Hindlimb muscle (tissue), 1 donor: ENCODE data around the gene ALAS1. TPM values are rescaled to one million over a fixed set of nuclear protein-coding genes. Genes with fewer than 3 reads are reported as not detected.

Source experiments
- DNase-seq: peaks from one replicate; pipeline ENCODE4 v3.0.0-alpha.2; 2013
- polyA plus RNA-seq: library from polyadenylated mRNA; unstranded; fragments of 120-200 nt; gene quantifications from one replicate; pipeline ENCODE4 v1.2.1, GENCODE V29; 2013; ENCODE audit not compliant: insufficient read length

ALAS1 gene
- polyA plus RNA-seq, 1 donor, result 30.2 TPM

DNA sequence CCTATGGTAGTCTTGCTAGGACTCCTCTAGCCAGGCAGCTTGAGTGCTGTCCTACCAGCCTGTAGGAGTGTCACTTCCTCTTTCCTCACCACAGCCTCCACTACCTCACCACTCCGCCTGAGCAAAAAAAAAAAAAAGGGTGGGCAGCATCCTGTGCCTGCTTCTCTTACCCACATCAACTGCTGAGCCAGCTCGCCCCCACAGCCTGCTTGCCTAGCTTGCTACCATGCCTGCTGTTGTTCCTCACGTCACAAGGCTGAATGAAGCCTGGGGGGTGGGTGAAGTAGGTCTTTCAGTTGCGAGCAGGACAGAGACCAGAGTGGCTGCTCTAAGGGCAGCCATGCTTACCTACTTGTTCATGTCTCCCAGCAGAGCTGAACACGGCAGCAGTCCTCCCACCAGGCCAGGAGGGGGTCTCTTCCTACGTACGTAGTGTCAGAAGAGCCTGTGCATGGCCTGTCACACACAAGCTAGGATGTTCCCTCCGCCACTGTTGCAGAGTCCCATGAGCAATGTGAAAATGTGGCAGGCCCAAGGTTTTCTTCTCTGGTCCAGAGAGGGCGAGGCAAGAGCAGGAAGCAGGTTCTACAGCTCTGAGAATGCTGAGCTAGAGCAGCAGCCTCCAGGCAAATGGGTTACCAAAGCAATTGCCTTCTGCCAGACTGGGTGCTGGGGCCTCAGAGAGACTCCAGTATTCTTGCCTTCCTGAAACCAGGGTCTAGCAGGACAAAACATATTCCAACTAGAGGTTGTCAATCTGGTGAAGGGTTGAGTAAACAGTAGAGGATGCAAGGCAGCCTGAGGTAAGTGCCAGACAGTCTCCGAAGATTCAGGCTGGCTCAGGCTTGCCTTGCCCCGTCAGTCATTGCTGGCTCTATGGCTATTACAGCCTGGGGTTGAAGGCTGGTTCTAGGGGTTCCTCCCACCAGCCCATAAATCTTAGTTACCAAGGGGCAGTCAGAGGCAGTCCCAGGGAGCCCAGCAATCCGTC, 55.6 kb downstream of the ALAS1 start:
- DNase-seq, result no peak

DNA sequence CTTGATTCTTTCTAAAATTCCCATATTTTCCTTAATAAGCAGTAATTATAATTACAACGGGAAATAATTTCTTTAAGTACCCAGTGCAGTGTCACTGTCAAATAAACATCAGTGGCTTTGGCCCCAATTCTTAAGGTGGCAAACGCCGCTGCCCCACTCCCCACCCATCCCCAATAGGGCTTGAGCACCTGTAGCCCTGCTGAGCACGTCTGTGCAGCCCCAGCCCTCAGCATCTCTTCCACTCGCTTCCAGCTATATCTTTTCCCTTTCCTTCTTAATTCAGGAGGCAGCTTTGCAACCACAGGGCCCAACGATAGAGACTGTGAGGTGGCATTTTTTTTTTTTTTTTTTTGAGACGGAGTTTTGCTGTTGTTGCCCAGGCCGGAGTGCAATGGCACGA, 56.6 kb downstream of the ALAS1 start:
- no peak for DNase-seq

DNA sequence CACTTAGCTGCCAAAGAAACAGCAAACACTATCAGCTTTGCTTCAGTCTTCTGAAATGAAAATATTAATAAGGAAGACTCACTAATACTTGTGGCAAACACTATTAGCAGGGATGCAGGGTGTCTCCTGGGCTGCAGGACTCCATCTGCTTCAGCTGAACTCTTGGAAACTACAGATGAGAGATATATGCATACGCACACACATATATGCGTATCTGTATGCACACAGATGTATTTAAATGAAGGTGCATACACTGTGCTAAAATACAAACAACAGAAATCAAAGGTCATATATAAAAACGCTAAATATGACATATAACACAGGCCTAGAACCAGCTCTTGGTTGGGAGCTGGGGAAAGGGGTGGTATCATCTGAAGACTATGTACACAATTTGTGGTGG, 58.2 kb downstream of the ALAS1 start:
- no peak for DNase-seq

DNA sequence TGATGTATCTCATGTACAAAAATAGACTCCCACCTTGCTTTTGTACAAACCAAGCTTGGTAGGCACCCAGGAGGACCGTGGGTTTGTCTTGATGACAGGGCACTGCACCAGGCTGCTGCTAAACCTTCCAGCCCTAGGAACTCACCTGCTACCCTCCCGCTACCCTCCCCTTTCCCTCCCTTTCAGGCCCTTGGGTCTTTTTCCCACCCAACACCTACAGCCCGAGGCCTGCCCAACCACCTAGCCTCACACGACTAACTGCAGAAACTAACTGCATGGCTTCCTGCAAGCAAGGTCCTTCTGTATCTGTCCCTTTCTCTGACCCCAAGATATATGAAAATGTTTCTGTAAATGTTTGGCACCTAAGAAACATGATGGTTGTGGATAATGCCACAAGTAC, 58.7 kb downstream of the ALAS1 start:
- DNase-seq, result no peak

DNA sequence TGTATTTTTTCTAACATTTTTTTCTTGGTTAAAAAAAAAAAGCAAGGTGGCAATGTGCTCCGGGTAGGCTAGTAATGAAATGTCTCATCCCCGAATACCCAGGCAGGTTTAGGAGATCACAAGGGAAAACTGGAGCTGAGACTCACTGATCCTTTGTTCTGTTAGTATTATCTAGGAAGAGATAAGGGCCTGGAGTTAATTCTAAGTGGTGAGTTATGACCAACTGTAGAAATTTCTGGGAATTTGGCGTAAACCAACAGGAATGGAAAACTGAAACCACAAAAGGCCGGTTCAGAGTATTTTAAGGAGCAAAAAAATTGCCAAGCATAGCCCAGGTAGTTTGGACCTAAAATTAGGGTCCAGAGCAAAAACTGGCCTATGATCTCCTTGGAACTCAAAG, 60.0 kb downstream of the ALAS1 start:
- no peak for DNase-seq

DNA sequence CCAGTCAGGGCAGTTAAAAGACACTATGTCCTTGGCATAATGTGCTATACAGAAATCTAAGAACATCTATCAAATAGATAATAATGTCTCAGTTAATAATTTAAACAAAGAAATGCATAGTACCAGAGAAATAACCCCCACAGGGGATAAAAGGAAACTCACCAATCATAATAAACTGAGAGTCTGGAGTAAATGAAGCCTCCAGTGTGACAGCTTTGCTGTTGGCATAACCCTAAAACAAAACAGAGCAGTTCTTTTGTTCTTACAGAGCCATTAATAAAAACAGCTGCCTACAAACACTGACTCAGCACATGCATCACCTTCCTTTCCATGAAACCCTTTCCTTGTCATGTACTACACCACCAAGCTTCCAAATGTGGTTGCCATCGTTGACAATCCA, 61.1 kb downstream of the ALAS1 start:
- DNase-seq, result no peak

DNA sequence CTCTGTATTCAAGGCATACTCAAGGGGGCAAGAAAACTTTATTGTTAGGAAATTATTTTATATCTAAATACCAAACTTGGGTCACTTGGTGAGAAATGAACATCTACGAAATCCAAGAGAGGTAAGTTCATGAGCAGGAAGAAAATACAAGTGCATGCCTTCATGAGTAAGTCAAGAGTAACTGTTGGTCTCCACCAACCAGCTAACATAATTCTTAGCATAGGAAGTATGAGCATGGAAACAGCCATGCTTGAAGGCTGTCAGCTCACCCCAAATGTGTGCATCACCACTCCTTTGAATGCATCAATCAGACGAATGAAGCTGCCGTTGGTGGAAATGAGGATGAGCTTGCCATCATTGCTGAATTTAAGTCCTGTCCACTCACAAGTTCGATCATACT, 61.5 kb downstream of the ALAS1 start:
- DNase-seq, result no peak

DNA sequence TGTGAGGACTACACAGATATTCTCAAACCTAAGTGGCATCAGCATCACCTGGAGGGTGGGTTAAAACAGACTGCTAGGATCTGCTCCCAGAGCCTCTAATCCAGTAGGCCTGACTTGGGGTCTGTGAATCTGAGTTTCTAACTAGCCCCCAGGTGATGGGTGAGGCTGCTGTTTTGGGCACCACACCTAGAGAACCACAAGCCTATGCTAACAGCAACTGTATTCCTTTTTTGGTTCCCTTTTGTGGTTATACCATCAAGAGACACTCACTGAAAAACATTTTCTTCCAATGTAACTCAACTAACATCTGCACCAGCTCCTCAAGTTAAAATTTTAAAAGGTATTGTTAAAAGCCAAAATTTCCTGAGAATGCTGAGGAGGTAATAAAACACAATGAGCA, 64.5 kb downstream of the ALAS1 start:
- no peak for DNase-seq

Other genes starting within 250 kb of the ALAS1 start
- gene GPR62, start 242.8 kb upstream of the ALAS1 start, polyA plus RNA-seq, result 0.67 TPM
- 64.7 TPM for gene PCBP4, start 230.7 kb upstream of the ALAS1 start, polyA plus RNA-seq
- 22.3 TPM for gene ABHD14B, start 224.1 kb upstream of the ALAS1 start, polyA plus RNA-seq
- gene ABHD14A, start 223.1 kb upstream of the ALAS1 start, polyA plus RNA-seq, result 14.7 TPM
- 19.3 TPM for gene ACY1, start 214.6 kb upstream of the ALAS1 start, polyA plus RNA-seq
- 3,089 TPM for gene RPL29, start 202.3 kb upstream of the ALAS1 start, polyA plus RNA-seq
- gene DUSP7, start 141.6 kb upstream of the ALAS1 start, polyA plus RNA-seq, result 18.3 TPM
- gene POC1A, start 43.7 kb upstream of the ALAS1 start, polyA plus RNA-seq, result 4.2 TPM
- gene TLR9, start 27.5 kb downstream of the ALAS1 start, polyA plus RNA-seq, result 0.28 TPM
- gene TWF2, start 41.0 kb downstream of the ALAS1 start, polyA plus RNA-seq, result 30.0 TPM
- gene PPM1M, start 47.6 kb downstream of the ALAS1 start, polyA plus RNA-seq, result 15.9 TPM
- 86.0 TPM for gene WDR82, start 80.5 kb downstream of the ALAS1 start, polyA plus RNA-seq
- 3.8 TPM for gene GLYCTK, start 89.7 kb downstream of the ALAS1 start, polyA plus RNA-seq
- gene DNAH1, start 118.2 kb downstream of the ALAS1 start, polyA plus RNA-seq, result 6.2 TPM
- 56.1 TPM for gene BAP1, start 211.8 kb downstream of the ALAS1 start, polyA plus RNA-seq
- 9.7 TPM for gene PHF7, start 212.5 kb downstream of the ALAS1 start, polyA plus RNA-seq
- 18.7 TPM for gene SEMA3G, start 246.9 kb downstream of the ALAS1 start, polyA plus RNA-seq